Lung (tissue), 12 donors: ENCODE results near the gene MOV10. TPM values are rescaled to one million over a fixed set of nuclear protein-coding genes. Genes with fewer than 3 reads are reported as not detected.

Experiments used
- ATAC-seq: fragments of 200-7000 bp; cut with Tn5 transposase; one replicate; pipeline ENCODE4 v1.9.1; 2020; ENCODE audit warnings: moderate number of reproducible peaks; ENCODE audit not compliant: insufficient read depth, low FRiP score
- DNase-seq, 3 donors: peaks; one replicate each; pipeline ENCODE4 v3.0.0-alpha.2; 2013 to 2017
- H3K27ac ChIP-seq, 2 donors: one replicate each; pipeline ENCODE4 v1.5.1; 2013; ENCODE audit warnings: mild to moderate bottlenecking in 2 of 2, moderate library complexity in 2 of 2, control low read depth in 1 of 2, inconsistent platforms in 1 of 2, low read depth in 1 of 2, low read length in 1 of 2
- H3K27me3 ChIP-seq, 3 donors: one replicate each; pipeline ENCODE4 v1.5.1; 2013; ENCODE audit warnings: low read length in 2 of 3; ENCODE audit not compliant: control insufficient read depth in 3 of 3, insufficient read depth in 3 of 3
- H3K36me3 ChIP-seq, 4 donors: one replicate each; pipeline ENCODE4 v1.5.1; 2013; ENCODE audit warnings: low read length in 4 of 4, mild to moderate bottlenecking in 1 of 4, moderate library complexity in 1 of 4; ENCODE audit not compliant: control insufficient read depth in 4 of 4, insufficient read depth in 4 of 4
- H3K4me1 ChIP-seq, 5 donors: one replicate each; pipeline ENCODE4 v1.5.1; 2013; ENCODE audit warnings: low read length in 5 of 5, mild to moderate bottlenecking in 2 of 5, moderate library complexity in 1 of 5; ENCODE audit not compliant: control insufficient read depth in 5 of 5, insufficient read depth in 5 of 5
- H3K4me3 ChIP-seq: one replicate; pipeline ENCODE4 v1.5.1; 2013; ENCODE audit warnings: mild to moderate bottlenecking, control low read depth, moderate library complexity
- H3K9ac ChIP-seq, 2 donors: one replicate each; pipeline ENCODE4 v1.5.1; 2013; ENCODE audit warnings: low read length in 2 of 2, control low read depth in 1 of 2; ENCODE audit not compliant: insufficient read depth in 1 of 2
- H3K9me3 ChIP-seq, 4 donors: one replicate each; pipeline ENCODE4 v1.5.1; 2013; ENCODE audit warnings: low read length in 3 of 4, mild to moderate bottlenecking in 1 of 4, moderate library complexity in 1 of 4; ENCODE audit not compliant: control insufficient read depth in 4 of 4, insufficient read depth in 3 of 4
- WGBS, 2 donors: extraction: QIAGEN DNeasy Blood & Tissue Kit; methylation state at CpG; one replicate each; pipeline ENCODE4 v1.1.7; 2013; 5-methylcytosine and 5-hydroxymethylcytosine counted together
- polyA plus RNA-seq, 2 donors: library from polyadenylated mRNA; stranded (reverse); fragments of 200-250 nt; gene quantifications; one replicate each; pipeline ENCODE4 v1.2.1, GENCODE V29; 2013
- total RNA-seq, 2 donors: library from RNA; depleted of rRNA in 1 of 2; stranded (reverse); fragments of >200 nt in 1 of 2; gene quantifications; one replicate each; pipeline ENCODE4 v1.2.1, GENCODE V29; 2014 to 2021
- TF ChIP-seq, protein P1 (sequence below): IDR thresholded peaks from 2 replicates; pipeline ENCODE4 v1.5.1; 2012; ENCODE audit warnings: mild to moderate bottlenecking; ENCODE audit errors: control extremely low read depth, extremely low read depth
- donor health status: control.
- donor health status: control.
- donor health status: Bipolar disorder and iron deficiency.
- donor health status: healthy.
- donor health status: DM: yes; HTN: yes; CAD: no.

The MOV10 gene
- total and polyA plus RNA-seq, 4 donors = 33.4 to 51.3 (median 40.2) TPM

DNA sequence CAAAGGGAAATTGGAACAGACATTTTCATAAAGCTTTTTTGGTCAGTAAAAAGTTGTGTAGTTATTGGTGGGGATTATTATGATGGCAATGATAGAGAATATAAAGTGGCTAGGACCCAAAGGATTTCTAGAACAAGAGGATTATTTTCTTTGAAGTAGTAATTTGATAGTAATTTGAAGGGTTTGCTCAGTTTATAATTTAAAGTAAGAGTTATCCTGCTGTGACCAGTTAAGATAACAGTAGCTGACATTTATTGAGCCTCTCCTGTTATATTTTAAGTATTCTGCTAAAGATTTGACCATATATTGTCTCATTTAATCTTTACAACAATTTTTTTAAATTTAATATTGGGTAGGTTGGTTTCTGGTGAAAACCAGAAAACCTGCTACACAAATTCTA lies 40.1 kb upstream of the MOV10 start:
- Histone ChIP-seq H3K27me3 (no peaks in the 10 kb centered on the region), H3K9me3 (no peaks in the 10 kb centered on the region), H3K9ac (no peak overlapping the region), H3K36me3 (peaks cover 0 to 5% (median 2%) of the 10 kb centered on the region in 4 donors), H3K4me1 (peaks cover 0 to 8% (median 3%) of the 10 kb centered on the region in 5 donors), H3K4me3 (no peak overlapping the region), H3K27ac (no peak overlapping the region)
- no peak for DNase-seq
- TF ChIP-seq, protein P1, sequence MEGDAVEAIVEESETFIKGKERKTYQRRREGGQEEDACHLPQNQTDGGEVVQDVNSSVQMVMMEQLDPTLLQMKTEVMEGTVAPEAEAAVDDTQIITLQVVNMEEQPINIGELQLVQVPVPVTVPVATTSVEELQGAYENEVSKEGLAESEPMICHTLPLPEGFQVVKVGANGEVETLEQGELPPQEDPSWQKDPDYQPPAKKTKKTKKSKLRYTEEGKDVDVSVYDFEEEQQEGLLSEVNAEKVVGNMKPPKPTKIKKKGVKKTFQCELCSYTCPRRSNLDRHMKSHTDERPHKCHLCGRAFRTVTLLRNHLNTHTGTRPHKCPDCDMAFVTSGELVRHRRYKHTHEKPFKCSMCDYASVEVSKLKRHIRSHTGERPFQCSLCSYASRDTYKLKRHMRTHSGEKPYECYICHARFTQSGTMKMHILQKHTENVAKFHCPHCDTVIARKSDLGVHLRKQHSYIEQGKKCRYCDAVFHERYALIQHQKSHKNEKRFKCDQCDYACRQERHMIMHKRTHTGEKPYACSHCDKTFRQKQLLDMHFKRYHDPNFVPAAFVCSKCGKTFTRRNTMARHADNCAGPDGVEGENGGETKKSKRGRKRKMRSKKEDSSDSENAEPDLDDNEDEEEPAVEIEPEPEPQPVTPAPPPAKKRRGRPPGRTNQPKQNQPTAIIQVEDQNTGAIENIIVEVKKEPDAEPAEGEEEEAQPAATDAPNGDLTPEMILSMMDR = no peak
- ATAC-seq = no peak

DNA sequence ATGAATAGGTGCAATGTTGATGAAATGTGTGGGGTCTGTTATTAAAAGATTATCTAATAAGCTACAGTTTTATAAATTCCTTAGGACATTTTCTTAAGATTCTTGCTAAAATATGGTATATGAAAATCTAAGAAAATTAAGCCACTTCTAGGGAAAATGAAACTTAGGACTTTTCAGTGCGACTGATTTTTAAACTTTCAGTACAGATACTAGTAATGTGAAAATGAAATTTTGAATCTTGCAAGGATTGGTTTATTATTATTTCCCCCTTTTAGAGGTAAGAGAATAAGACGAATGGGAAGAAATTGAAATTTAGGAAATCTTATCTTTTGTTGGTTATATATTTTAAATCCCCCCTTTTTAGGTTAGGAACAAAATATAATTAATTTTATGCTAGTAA lies 38.4 kb upstream of the MOV10 start:
- peaks cover 0 to 8% (median 3%) of the 10 kb centered on the region in 5 donors for H3K4me1 ChIP-seq
- WGBS, 2 donors = 74 to 81% methylated on average over 2 of the region's 2 CpGs

DNA sequence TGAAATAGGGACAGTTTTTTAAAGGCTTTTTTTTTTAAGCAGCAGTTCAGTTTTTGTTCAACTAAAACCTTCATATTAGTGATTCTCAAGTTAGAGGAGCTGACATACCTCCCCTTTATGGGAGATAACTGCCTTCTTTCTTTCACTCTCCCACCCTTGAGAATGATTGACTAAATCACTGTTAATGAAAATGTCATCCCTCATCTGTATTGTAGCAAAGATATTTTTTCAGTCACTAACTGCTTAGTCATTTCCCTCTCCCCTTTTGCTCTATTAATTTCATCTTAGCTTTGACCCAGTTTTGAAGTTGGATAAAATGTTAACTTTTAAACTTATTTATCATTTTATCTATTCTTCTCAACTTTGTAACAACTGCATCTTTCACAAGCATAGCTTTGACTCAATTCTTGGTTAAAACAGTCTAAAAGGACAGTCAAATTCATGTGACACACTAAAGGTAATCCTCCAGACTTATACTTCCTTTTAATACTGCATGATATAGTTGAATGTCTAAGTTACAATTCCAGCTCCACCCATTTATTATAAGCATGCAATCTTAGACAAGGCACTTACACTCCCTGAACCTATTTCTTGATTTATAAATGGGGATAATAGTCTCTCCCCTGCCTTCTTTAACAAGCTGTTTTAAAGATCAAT lies 37.7 kb upstream of the MOV10 start:
- no peak for ATAC-seq
- no peak overlapping the region for H3K27ac ChIP-seq
- H3K4me1 ChIP-seq = peaks cover 0 to 8% (median 5%) of the 10 kb centered on the region in 5 donors
- DNase-seq = no peak
- H3K9ac ChIP-seq = no peak overlapping the region
- TF ChIP-seq, protein P1 = no peak
- no peaks in the 10 kb centered on the region for H3K27me3 ChIP-seq
- H3K36me3 ChIP-seq = no peaks in the 10 kb centered on the region
- no peak overlapping the region for H3K4me3 ChIP-seq
- H3K9me3 ChIP-seq = no peaks in the 10 kb centered on the region

More for the DNA sequence above, 38.4 kb upstream of the MOV10 start:
- Histone ChIP-seq H3K9me3 (no peaks in the 10 kb centered on the region), H3K36me3 (peaks cover 0 to under 1% (median 0%) of the 10 kb centered on the region in 4 donors), H3K27me3 (no peaks in the 10 kb centered on the region), H3K9ac (no peak overlapping the region), H3K4me3 (no peak overlapping the region), H3K27ac (no peak overlapping the region)
- no peak for ATAC-seq
- TF ChIP-seq, protein P1 = no peak
- DNase-seq = no peak
